ENCODE results near the gene SPSB4.
A peak's percentile ranks its signal among the peaks of the same experiment; 100 is the strongest.

Gene SPSB4

DNA sequence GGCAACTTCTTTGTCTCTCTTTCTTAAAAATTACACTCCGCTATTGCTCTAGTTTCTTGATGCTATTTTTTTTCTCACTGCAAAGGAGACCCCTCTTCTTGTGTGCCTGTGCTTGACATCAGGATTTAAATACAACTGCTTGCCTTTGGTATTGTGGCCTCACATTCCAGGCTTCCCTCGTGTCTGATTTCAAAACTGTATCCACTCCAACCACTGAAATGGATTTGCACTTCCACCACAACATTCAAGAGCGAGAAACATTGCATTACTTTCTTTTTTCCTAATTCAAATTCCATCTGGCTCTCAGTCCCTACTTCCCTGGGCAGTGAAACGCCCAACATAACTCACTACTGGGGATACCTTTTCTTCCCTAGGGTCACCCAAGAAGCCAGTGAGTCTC lies 130.0 kb downstream of the SPSB4 start:
- no peak for DNase-seq
- H3K27me3 ChIP-seq (ENCODE audit: control insufficient read depth in 1 of 2, insufficient read depth in 1 of 2, low read length in 2 of 2), result peaks cover 9% of the 10 kb centered on the region in 2 experiments
- H3K4me2 ChIP-seq (ENCODE audit: low read length, poor library complexity, severe bottlenecking), result no peak overlapping the region
- no peak overlapping the region for H2BK15ac ChIP-seq (ENCODE audit: low read depth, poor library complexity, severe bottlenecking)
- H2BK12ac ChIP-seq (ENCODE audit: low read length in 2 of 2), result no peak overlapping the region
- WGBS, result 68% methylated on average over 4 of the region's 4 CpGs
- H3K23ac ChIP-seq (ENCODE audit: low read length in 2 of 2), result no peak overlapping the region
- H4K8ac ChIP-seq (ENCODE audit: low read length), result no peak overlapping the region
- no peak overlapping the region for H2BK120ac ChIP-seq (ENCODE audit: low read depth, low read length)
- no peak overlapping the region for H3K4me3 ChIP-seq (ENCODE audit: insufficient read depth in 1 of 2, low read depth in 1 of 2, low read length in 2 of 2)
- no peaks in the 10 kb centered on the region for H3K79me1 ChIP-seq (replicated peaks; ENCODE audit: low read length, poor library complexity, severe bottlenecking)
- no peak overlapping the region for H4K91ac ChIP-seq (ENCODE audit: low read length)
- no peak overlapping the region for H3K4ac ChIP-seq (ENCODE audit: low read depth in 1 of 2, low read length in 2 of 2)
- H2AFZ ChIP-seq (ENCODE audit: low read depth, low read length), result no peak overlapping the region
- H3K4me1 ChIP-seq (ENCODE audit: control insufficient read depth, insufficient read depth, low read depth, low read length), result no peaks in the 10 kb centered on the region
- H3K14ac ChIP-seq (ENCODE audit: low read length in 2 of 2), result no peak overlapping the region
- no peaks in the 10 kb centered on the region for H3K36me3 ChIP-seq (ENCODE audit: control insufficient read depth in 1 of 2, insufficient read depth in 2 of 2, low read depth in 1 of 2, low read length in 2 of 2)
- H3K9ac ChIP-seq (ENCODE audit: low read length), result no peak overlapping the region
- H3K9me3 ChIP-seq (ENCODE audit: control insufficient read depth, low read length), result peaks cover 20% of the 10 kb centered on the region
- H2AK5ac ChIP-seq (ENCODE audit: low read length, severe bottlenecking), result no peak overlapping the region
- H3K18ac ChIP-seq (ENCODE audit: low read depth in 1 of 2, low read length in 2 of 2), result no peak overlapping the region
- no peak overlapping the region for H2BK5ac ChIP-seq (ENCODE audit: low read depth, low read length, poor library complexity, severe bottlenecking)
- no peak overlapping the region for H3K27ac ChIP-seq (ENCODE audit: low read length, poor library complexity, severe bottlenecking)

DNA sequence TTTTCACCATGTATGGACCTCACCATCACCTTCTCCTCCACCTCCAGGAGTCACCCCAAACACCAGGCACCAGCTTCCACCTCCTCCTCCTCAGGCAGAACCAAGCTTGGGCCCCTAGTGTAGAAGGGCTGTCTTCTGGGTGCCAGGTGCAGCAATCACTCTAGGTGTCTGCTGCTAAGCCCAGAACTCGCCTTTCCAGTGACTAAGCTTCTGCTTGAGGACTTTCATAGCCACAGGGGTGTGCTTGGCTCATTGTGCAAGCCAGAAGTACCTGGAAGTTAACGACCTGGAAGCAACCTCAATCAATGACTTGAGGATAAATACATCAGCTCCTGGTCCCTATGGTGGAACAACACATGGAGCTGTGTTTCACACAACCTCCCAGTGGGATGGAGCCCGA lies 130.7 kb downstream of the SPSB4 start:
- Histone ChIP-seq H3K36me3 (ENCODE audit: control insufficient read depth in 1 of 2, insufficient read depth in 2 of 2, low read depth in 1 of 2, low read length in 2 of 2) (no peaks in the 10 kb centered on the region), H2BK12ac (ENCODE audit: low read length in 2 of 2) (no peak overlapping the region), H3K9ac (ENCODE audit: low read length) (no peak overlapping the region), H3K4me1 (ENCODE audit: control insufficient read depth, insufficient read depth, low read depth, low read length) (no peaks in the 10 kb centered on the region), H3K27ac (ENCODE audit: low read length, poor library complexity, severe bottlenecking) (no peak overlapping the region), H3K9me3 (ENCODE audit: control insufficient read depth, low read length) (peaks cover 20% of the 10 kb centered on the region), H3K79me1 (replicated peaks; ENCODE audit: low read length, poor library complexity, severe bottlenecking) (no peaks in the 10 kb centered on the region), H2AK5ac (ENCODE audit: low read length, severe bottlenecking) (no peak overlapping the region), H3K27me3 (ENCODE audit: control insufficient read depth in 1 of 2, insufficient read depth in 1 of 2, low read length in 2 of 2) (peaks cover 10 to 15% of the 10 kb centered on the region in 2 experiments), H4K91ac (ENCODE audit: low read length) (no peak overlapping the region), H2AFZ (ENCODE audit: low read depth, low read length) (no peak overlapping the region), H3K14ac (ENCODE audit: low read length in 2 of 2) (peak overlapping the region in 1 of 2 experiments; percentile 57), H3K23ac (ENCODE audit: low read length in 2 of 2) (no peak overlapping the region), H2BK15ac (ENCODE audit: low read depth, poor library complexity, severe bottlenecking) (no peak overlapping the region), H3K4me3 (ENCODE audit: insufficient read depth in 1 of 2, low read depth in 1 of 2, low read length in 2 of 2) (no peak overlapping the region), H3K18ac (ENCODE audit: low read depth in 1 of 2, low read length in 2 of 2) (no peak overlapping the region), H3K4ac (ENCODE audit: low read depth in 1 of 2, low read length in 2 of 2) (no peak overlapping the region), H2BK120ac (ENCODE audit: low read depth, low read length) (no peak overlapping the region), H4K8ac (ENCODE audit: low read length) (no peak overlapping the region), H2BK5ac (ENCODE audit: low read depth, low read length, poor library complexity, severe bottlenecking) (no peak overlapping the region), H3K4me2 (ENCODE audit: low read length, poor library complexity, severe bottlenecking) (no peak overlapping the region)
- no peak for DNase-seq
- 46% methylated on average over 3 of the region's 3 CpGs for WGBS

DNA sequence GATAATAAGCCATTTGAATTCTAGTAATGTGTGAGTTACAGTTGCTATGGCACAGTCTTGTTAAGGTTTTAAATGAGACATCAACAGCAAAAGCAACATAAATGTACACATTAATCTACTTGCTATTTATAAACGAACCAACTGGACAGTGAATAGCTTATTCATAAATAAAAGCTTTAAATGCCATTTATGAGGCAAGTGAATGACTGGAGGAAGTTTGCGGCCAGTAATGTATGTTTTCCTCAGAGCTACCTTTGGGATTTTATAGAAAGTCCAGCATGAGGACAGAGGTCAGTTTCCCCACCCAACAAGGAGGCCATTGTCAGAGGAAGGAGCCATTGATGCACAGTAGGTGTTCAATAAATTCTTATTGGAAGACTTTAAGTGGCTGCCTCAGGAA lies 132.5 kb downstream of the SPSB4 start:
- Histone ChIP-seq H3K4ac (ENCODE audit: low read depth in 1 of 2, low read length in 2 of 2) (no peak overlapping the region), H3K27ac (ENCODE audit: low read length, poor library complexity, severe bottlenecking) (no peak overlapping the region), H2AK5ac (ENCODE audit: low read length, severe bottlenecking) (no peak overlapping the region), H2BK15ac (ENCODE audit: low read depth, poor library complexity, severe bottlenecking) (no peak overlapping the region), H3K4me2 (ENCODE audit: low read length, poor library complexity, severe bottlenecking) (no peak overlapping the region), H2AFZ (ENCODE audit: low read depth, low read length) (no peak overlapping the region), H2BK120ac (ENCODE audit: low read depth, low read length) (no peak overlapping the region), H3K79me1 (replicated peaks; ENCODE audit: low read length, poor library complexity, severe bottlenecking) (no peaks in the 10 kb centered on the region), H4K8ac (ENCODE audit: low read length) (no peak overlapping the region), H3K23ac (ENCODE audit: low read length in 2 of 2) (no peak overlapping the region), H4K91ac (ENCODE audit: low read length) (no peak overlapping the region), H3K4me1 (ENCODE audit: control insufficient read depth, insufficient read depth, low read depth, low read length) (no peaks in the 10 kb centered on the region), H2BK5ac (ENCODE audit: low read depth, low read length, poor library complexity, severe bottlenecking) (no peak overlapping the region), H3K18ac (ENCODE audit: low read depth in 1 of 2, low read length in 2 of 2) (no peak overlapping the region), H3K27me3 (ENCODE audit: control insufficient read depth in 1 of 2, insufficient read depth in 1 of 2, low read length in 2 of 2) (peaks cover 10 to 23% of the 10 kb centered on the region in 2 experiments), H3K9me3 (ENCODE audit: control insufficient read depth, low read length) (peaks cover 20% of the 10 kb centered on the region), H2BK12ac (ENCODE audit: low read length in 2 of 2) (no peak overlapping the region), H3K36me3 (ENCODE audit: control insufficient read depth in 1 of 2, insufficient read depth in 2 of 2, low read depth in 1 of 2, low read length in 2 of 2) (no peaks in the 10 kb centered on the region), H3K4me3 (ENCODE audit: insufficient read depth in 1 of 2, low read depth in 1 of 2, low read length in 2 of 2) (no peak overlapping the region), H3K14ac (ENCODE audit: low read length in 2 of 2) (no peak overlapping the region), H3K9ac (ENCODE audit: low read length) (no peak overlapping the region)
- no peak for DNase-seq
- WGBS, result 0% methylated on average over 1 of the region's 2 CpGs

DNA sequence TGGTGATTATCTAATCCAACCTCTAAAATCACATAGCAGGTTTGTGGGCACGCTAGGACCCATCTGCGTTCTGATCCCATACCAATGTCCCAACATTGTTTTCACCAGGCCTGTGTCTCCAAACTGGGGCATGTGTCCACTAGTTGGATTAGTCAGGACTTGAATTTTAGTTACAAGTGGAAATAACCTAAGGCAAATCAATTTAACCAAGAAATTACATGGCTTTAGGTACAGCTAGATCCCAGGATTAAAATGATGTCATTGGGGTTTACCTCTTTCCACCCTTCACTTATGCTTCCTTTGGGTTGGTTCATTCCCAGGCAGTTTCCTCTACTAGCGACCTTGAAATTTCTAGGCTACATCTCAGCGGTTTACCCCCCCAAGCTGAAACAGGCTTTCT lies 133.3 kb downstream of the SPSB4 start:
- H3K27me3 ChIP-seq (ENCODE audit: control insufficient read depth in 1 of 2, insufficient read depth in 1 of 2, low read length in 2 of 2), result peaks cover 10 to 23% of the 10 kb centered on the region in 2 experiments
- no peak overlapping the region for H2BK12ac ChIP-seq (ENCODE audit: low read length in 2 of 2)
- H4K8ac ChIP-seq (ENCODE audit: low read length), result no peak overlapping the region
- H3K23ac ChIP-seq (ENCODE audit: low read length in 2 of 2), result no peak overlapping the region
- no peak for DNase-seq
- peaks cover 20% of the 10 kb centered on the region for H3K9me3 ChIP-seq (ENCODE audit: control insufficient read depth, low read length)
- H3K4me2 ChIP-seq (ENCODE audit: low read length, poor library complexity, severe bottlenecking), result no peak overlapping the region
- H2BK120ac ChIP-seq (ENCODE audit: low read depth, low read length), result no peak overlapping the region
- H3K4ac ChIP-seq (ENCODE audit: low read depth in 1 of 2, low read length in 2 of 2), result no peak overlapping the region
- no peak overlapping the region for H2AFZ ChIP-seq (ENCODE audit: low read depth, low read length)
- WGBS, result 90% methylated on average over 2 of the region's 4 CpGs
- H3K9ac ChIP-seq (ENCODE audit: low read length), result no peak overlapping the region
- no peaks in the 10 kb centered on the region for H3K4me1 ChIP-seq (ENCODE audit: control insufficient read depth, insufficient read depth, low read depth, low read length)
- H2BK15ac ChIP-seq (ENCODE audit: low read depth, poor library complexity, severe bottlenecking), result no peak overlapping the region
- no peak overlapping the region for H3K4me3 ChIP-seq (ENCODE audit: insufficient read depth in 1 of 2, low read depth in 1 of 2, low read length in 2 of 2)
- H2BK5ac ChIP-seq (ENCODE audit: low read depth, low read length, poor library complexity, severe bottlenecking), result no peak overlapping the region
- no peak overlapping the region for H4K91ac ChIP-seq (ENCODE audit: low read length)
- no peaks in the 10 kb centered on the region for H3K79me1 ChIP-seq (replicated peaks; ENCODE audit: low read length, poor library complexity, severe bottlenecking)
- H3K14ac ChIP-seq (ENCODE audit: low read length in 2 of 2), result no peak overlapping the region
- no peaks in the 10 kb centered on the region for H3K36me3 ChIP-seq (ENCODE audit: control insufficient read depth in 1 of 2, insufficient read depth in 2 of 2, low read depth in 1 of 2, low read length in 2 of 2)
- no peak overlapping the region for H3K18ac ChIP-seq (ENCODE audit: low read depth in 1 of 2, low read length in 2 of 2)
- H2AK5ac ChIP-seq (ENCODE audit: low read length, severe bottlenecking), result no peak overlapping the region
- no peak overlapping the region for H3K27ac ChIP-seq (ENCODE audit: low read length, poor library complexity, severe bottlenecking)
